NCI-H2171 treated with DMSO at 0.1 percent for 48 hours (cell line): ENCODE measurements around the gene THBS3.
"Not testable (repeated sequence)": the region's sequence is repeated elsewhere in the genome, so short reads cannot be mapped to it uniquely, and the experiment has no call there.

ENCODE experiments used
- DNase-seq: peaks from one replicate; lab custom pipeline; 2025; lab: John Stamatoyannopoulos, UW

Gene THBS3

GRCh38 chr1:155155996-155156643, 51.6 kb downstream of the THBS3 start:
- not testable (repeated sequence) for DNase-seq
